Effector memory CD8-positive, alpha-beta T cell (primary cell): ENCODE results near the gene C1QL4.
A peak's percentile ranks its signal among the peaks of the same experiment; 100 is the strongest.
"Not testable (repeated sequence)": the region's sequence is repeated elsewhere in the genome, so short reads cannot be mapped to it uniquely, and the experiment has no call there.

Source experiments
- ATAC-seq: fragments of 150-1000 bp; cut with Tn5 transposase; replicated peaks from 2 replicates; pipeline ENCODE4 v1.10.0; 2021; ENCODE audit warnings: mild to moderate bottlenecking, moderate library complexity
- DNase-seq, 3 experiments: peaks; one replicate each; pipeline ENCODE4 v3.0.0; 2021
- H3K27ac Mint-ChIP-seq, 2 donors: one replicate each; pipeline ENCODE4 v1.8.0; 2022; ENCODE audit warnings: mild to moderate bottlenecking in 2 of 2, mixed read lengths in 2 of 2, moderate library complexity in 2 of 2
- H3K27me3 Mint-ChIP-seq, 2 donors: one replicate each; pipeline ENCODE4 v1.8.0; 2022; ENCODE audit warnings: mixed read lengths in 2 of 2
- H3K36me3 Mint-ChIP-seq: one replicate; pipeline ENCODE4 v1.8.0; 2022; ENCODE audit warnings: mild to moderate bottlenecking, moderate library complexity, mixed read lengths; ENCODE audit not compliant: insufficient read depth
- H3K4me1 Mint-ChIP-seq, 2 donors: one replicate each; pipeline ENCODE4 v1.8.0; 2022; ENCODE audit warnings: low read depth in 2 of 2, mixed read lengths in 2 of 2
- H3K4me3 Mint-ChIP-seq, 2 donors: one replicate each; pipeline ENCODE4 v1.8.0; 2022; ENCODE audit warnings: mild to moderate bottlenecking in 2 of 2, mixed read lengths in 2 of 2, moderate library complexity in 2 of 2
- H3K9me3 Mint-ChIP-seq, 2 donors: one replicate each; pipeline ENCODE4 v1.8.0; 2022; ENCODE audit warnings: mixed read lengths in 2 of 2

Gene C1QL4

DNA sequence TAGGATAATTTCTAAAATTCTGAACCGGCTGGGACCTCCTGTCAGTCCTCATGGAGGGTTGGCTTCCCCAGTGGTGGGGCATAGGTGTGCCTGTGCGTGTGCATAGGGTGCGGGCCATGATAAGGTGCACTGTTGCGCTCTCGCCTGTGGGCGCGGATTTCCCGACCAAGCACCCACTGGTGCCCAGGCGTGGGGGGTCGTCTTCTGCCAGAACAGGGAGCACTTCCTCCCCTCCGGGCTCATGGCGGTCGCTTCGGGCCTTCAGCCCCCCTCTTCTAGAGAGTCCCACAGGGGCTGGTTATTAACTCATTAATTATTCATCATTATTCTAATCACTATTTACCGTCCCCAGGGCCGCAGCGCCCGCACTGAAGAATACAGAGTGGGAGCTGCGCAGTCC lies 2.8 kb downstream of the C1QL4 start:
- DNase-seq (no peak), ATAC-seq (no peak)
- no peak overlapping the region for H3K27ac Mint-ChIP-seq
- peaks cover 8% of the 10 kb centered on the region for H3K36me3 Mint-ChIP-seq
- H3K9me3 Mint-ChIP-seq, result no peaks in the 10 kb centered on the region
- peaks cover 45 to 74% of the 10 kb centered on the region in 2 donors for H3K27me3 Mint-ChIP-seq
- H3K4me3 Mint-ChIP-seq, result no peak overlapping the region
- peaks cover 15 to 22% of the 10 kb centered on the region in 2 donors for H3K4me1 Mint-ChIP-seq

DNA sequence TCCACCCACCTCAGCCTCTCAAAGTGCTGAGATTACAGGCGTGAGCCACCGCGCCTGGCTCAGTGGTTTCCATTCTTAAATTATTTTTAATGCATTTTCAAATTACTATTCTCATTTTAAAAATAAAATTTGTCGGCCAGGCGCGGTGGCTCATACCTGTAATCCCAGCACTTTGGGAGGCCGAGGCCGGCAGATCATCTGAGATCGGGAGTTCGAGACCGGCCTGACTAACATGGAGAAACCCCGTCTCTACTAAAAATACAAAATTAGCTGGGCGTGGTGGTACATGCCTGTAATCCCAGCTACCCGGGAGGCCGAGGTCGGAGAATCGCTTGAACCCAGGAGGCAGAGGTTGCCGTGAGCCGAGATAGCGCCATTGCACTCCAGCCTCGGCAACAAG lies 3.2 kb downstream of the C1QL4 start:
- not testable (repeated sequence) for H3K9me3 Mint-ChIP-seq, ATAC-seq
- H3K27me3 Mint-ChIP-seq, result peaks cover 45 to 69% of the 10 kb centered on the region in 2 donors

DNA sequence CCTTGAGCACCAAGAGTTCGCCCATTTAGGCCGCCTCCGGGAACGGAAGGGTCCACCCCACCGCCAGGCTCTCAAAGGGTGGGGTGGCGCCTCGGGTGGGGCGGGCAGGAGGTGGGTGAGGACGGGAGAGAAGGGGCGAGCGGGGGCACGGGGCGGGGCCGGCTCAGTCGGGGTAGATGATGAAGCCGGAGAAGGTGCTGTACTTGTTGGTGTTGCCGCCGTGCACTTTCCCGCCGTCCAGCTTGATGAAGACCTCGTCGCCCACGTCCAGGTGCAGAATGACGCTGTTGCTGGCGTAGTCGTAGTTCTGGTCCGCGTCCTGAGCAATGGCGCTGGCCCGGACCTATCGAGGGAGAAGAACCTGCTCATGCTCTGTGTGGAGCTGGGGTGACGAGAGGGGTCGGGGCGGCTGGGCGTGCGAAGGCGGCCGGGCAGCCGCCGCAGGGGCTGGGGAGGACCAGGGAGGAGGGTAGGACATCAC lies 4.1 kb downstream of the C1QL4 start:
- Mint-ChIP-seq H3K27me3 (peaks cover 44 to 62% of the 10 kb centered on the region in 2 donors), H3K27ac (no peak overlapping the region), H3K4me1 (peaks cover 14 to 22% of the 10 kb centered on the region in 2 donors), H3K36me3 (peaks cover 8% of the 10 kb centered on the region), H3K9me3 (no peaks in the 10 kb centered on the region), H3K4me3 (peak overlapping the region; percentile 43 to 56)
- DNase-seq (no peak), ATAC-seq (no peak)

More for the DNA sequence above, 3.2 kb downstream of the C1QL4 start:
- DNase-seq, H3K4me3 Mint-ChIP-seq, H3K27ac Mint-ChIP-seq, H3K36me3 Mint-ChIP-seq: not testable (repeated sequence)
- H3K4me1 Mint-ChIP-seq, result peaks cover 15 to 22% of the 10 kb centered on the region in 2 donors

DNA sequence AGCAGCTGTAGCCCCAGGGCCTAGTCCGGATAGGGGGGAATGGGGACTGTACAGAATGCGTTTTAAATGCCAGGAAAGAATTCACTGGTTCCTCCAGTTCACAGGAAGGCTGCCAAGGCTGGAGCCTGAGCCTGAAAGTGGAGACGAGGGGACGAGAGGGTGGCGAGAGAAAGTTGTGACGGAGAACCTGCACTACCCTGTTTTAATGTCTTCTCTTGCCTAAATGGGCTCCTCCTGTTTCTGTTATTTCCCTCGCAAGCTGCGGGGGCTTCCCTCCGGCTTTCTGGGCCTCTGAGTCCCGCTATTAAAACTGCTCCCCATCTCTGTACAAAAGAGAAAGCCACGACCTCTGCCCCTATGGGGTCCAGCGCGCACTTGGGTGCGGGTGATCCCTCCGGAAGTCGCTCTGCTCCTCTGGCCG lies 4.5 kb downstream of the C1QL4 start:
- DNase-seq, result no peak
- peaks cover 11 to 18% of the 10 kb centered on the region in 2 donors for H3K4me1 Mint-ChIP-seq
- no peak overlapping the region for H3K27ac Mint-ChIP-seq
- no peak for ATAC-seq
- peaks cover 39 to 57% of the 10 kb centered on the region in 2 donors for H3K27me3 Mint-ChIP-seq
- no peak overlapping the region for H3K4me3 Mint-ChIP-seq
- H3K36me3 Mint-ChIP-seq, result peaks cover 11% of the 10 kb centered on the region
- H3K9me3 Mint-ChIP-seq, result no peaks in the 10 kb centered on the region

DNA sequence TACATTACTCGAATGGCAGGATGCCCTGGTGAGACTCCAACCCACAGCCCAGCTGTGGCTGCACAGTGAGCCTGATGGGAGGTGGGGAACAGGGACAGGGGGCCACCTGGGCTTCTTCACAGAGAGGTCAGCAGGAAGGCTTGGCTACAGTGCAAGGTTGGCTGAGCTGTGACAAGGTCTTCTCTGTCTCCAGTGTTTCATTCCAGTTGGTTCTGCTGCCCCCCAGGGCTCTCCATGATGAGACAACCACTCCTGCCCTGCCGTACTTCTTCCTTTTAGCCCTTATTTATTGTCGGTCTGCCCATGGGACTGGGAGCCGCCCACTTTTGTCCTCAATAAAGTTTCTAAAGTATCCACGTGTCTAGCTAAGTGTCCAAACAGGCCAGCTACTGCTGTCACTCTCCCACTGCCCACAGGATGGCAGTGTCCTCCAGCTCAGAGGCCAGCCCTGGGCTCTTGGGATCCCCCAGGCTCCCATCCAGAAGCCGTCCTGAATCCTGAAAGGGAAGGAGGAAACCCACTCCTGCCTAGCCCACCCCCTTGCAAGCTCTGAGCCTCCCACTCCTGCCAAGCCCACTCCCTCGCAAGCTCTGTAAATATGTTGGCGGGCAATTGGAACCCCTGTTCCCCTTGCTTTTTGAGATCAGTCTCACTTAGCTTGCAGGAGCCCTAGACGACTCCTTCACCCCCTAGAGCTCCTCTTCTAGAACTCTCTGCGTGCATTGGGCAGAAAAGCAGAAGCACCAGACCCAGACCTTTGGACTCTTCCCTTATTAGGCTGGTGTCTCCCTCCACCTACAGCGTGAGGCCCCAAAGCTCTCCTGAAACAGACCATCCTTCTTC lies 5.4 kb downstream of the C1QL4 start:
- Mint-ChIP-seq H3K4me1 (peaks cover 4 to 9% of the 10 kb centered on the region in 2 donors), H3K9me3 (no peaks in the 10 kb centered on the region), H3K4me3 (no peak overlapping the region), H3K27me3 (peaks cover 30 to 49% of the 10 kb centered on the region in 2 donors), H3K36me3 (peaks cover 11% of the 10 kb centered on the region), H3K27ac (no peak overlapping the region)
- peak; percentile 51 for ATAC-seq
- no peak for DNase-seq

DNA sequence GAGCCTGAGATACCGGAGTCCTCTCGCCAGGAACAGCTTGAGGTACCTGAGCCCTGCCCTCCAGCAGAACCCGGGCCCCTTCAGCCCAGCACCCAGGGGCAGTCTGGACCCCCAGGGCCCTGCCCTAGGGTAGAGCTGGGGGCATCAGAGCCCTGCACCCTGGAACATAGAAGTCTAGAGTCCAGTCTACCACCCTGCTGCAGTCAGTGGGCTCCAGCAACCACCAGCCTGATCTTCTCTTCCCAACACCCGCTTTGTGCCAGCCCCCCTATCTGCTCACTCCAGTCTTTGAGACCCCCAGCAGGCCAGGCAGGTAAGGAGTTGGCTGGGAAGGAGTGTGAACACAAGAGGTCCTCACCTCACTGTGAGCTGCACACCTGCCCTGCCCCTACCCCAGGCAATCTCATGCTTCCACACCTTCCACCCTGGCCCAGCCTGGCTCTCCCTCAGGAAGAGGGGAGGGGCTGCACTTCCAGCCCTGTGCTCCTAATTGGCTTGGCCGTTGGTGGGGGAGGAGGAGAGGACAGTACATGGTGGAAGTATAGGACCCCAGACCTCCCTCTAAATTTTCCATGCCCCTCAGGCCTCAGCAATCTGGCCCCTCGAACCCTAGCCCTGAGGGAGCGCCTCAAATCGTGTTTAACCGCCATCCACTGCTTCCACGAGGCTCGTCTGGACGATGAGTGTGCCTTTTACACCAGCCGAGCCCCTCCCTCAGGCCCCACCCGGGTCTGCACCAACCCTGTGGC lies 6.2 kb downstream of the C1QL4 start:
- ATAC-seq (no peak), DNase-seq (no peak)
- Mint-ChIP-seq H3K9me3 (no peaks in the 10 kb centered on the region), H3K27ac (peak overlapping the region in 1 of 2 donors; percentile 73), H3K27me3 (peaks cover 27 to 44% of the 10 kb centered on the region in 2 donors), H3K4me1 (peaks cover 2 to 8% of the 10 kb centered on the region in 2 donors), H3K36me3 (peaks cover 11% of the 10 kb centered on the region), H3K4me3 (no peak overlapping the region)

DNA sequence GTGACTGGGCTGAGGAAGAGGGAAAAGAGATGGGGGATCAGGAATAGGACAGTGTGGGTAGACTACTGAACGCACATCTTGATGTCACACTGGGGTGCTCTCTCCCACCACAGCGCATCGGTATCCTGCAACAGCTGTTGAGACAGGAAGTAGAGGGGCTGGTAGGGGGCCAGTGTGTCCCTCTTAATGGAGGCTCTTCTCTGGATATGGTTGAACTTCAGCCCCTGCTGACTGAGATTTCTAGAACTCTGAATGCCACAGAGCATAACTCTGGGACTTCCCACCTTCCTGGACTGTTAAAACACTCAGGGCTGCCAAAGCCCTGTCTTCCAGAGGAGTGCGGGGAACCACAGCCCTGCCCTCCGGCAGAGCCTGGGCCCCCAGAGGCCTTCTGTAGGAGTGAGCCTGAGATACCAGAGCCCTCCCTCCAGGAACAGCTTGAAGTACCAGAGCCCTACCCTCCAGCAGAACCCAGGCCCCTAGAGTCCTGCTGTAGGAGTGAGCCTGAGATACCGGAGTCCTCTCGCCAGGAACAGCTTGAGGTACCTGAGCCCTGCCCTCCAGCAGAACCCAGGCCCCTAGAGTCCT lies 6.9 kb downstream of the C1QL4 start:
- ATAC-seq, result no peak
- DNase-seq, result no peak
- peaks cover 2 to 8% of the 10 kb centered on the region in 2 donors for H3K4me1 Mint-ChIP-seq
- H3K36me3 Mint-ChIP-seq, result peaks cover 8% of the 10 kb centered on the region
- H3K9me3 Mint-ChIP-seq, result no peaks in the 10 kb centered on the region
- H3K4me3 Mint-ChIP-seq, result no peak overlapping the region
- no peak overlapping the region for H3K27ac Mint-ChIP-seq
- H3K27me3 Mint-ChIP-seq, result peaks cover 21 to 37% of the 10 kb centered on the region in 2 donors

DNA sequence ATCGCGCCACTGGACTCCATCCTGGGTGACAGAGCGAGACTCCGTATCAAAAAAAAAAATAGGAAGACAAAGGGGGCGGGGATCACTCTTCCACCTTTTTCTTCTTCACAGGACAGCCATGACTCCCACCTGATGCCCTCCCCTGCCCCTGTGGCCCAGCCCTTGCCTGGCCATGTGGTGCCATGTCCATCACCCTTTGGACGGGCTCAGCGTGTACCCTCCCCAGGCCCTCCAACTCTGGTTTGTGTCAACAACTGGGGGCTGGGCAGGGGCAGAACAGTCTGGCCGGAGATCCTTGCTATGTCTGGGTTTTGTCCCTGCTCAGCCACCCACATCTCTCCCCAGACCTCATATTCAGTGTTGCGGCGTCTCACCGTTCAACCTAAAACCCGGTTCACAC lies 8.2 kb downstream of the C1QL4 start:
- Mint-ChIP-seq H3K27ac (no peak overlapping the region), H3K4me1 (peaks cover 2 to 8% of the 10 kb centered on the region in 2 donors)

DNA sequence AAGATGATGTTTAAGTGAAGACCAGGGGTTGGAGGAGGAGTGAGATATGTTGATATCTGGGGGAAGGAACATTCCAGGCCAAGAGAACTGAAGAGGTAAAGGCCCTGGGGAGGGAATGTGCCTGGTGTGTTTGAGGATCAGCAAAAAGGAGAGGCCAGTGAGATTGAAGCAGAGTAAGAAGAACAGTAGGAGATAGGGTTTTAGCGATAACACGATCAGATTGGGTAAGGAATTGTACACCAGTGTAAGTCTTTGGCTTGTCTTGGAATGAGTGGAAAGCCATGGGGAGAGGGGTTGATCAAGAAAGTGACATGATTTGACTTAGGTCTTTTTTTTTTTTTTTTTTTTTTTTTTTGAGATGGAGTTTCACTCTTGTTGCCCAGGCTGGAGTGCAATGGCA lies 9.1 kb downstream of the C1QL4 start:
- Mint-ChIP-seq H3K36me3 (peaks cover 10% of the 10 kb centered on the region), H3K27me3 (peaks cover 5 to 20% of the 10 kb centered on the region in 2 donors), H3K27ac (no peak overlapping the region), H3K4me1 (peaks cover 6 to 9% of the 10 kb centered on the region in 2 donors), H3K9me3 (no peaks in the 10 kb centered on the region), H3K4me3 (no peak overlapping the region)
- DNase-seq (no peak), ATAC-seq (no peak)

More for the DNA sequence above, 8.2 kb downstream of the C1QL4 start:
- peaks cover 6% of the 10 kb centered on the region for H3K36me3 Mint-ChIP-seq
- ATAC-seq (no peak), DNase-seq (no peak)
- H3K9me3 Mint-ChIP-seq, result no peaks in the 10 kb centered on the region
- peaks cover 10 to 26% of the 10 kb centered on the region in 2 donors for H3K27me3 Mint-ChIP-seq
- H3K4me3 Mint-ChIP-seq, result no peak overlapping the region

DNA sequence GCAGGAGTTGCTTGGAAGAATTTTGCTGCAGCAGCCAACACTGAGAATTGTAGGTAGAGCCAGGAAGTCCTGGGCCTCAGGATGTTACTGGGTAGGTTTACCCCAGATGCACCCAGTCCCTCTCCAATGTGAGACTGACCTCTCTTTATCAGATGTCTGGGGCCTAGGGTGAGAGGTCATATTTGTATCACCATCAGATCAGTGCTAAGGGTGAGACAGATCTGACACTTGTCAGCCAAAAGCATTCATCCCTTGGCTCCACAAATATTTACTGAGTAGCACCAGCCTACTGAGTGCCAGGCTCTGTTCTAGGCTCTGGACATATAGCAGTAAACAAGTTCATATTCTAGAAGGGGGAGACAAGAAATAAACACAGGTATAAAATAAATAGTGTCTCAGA lies 9.6 kb downstream of the C1QL4 start:
- no peak overlapping the region for H3K27ac Mint-ChIP-seq

DNA sequence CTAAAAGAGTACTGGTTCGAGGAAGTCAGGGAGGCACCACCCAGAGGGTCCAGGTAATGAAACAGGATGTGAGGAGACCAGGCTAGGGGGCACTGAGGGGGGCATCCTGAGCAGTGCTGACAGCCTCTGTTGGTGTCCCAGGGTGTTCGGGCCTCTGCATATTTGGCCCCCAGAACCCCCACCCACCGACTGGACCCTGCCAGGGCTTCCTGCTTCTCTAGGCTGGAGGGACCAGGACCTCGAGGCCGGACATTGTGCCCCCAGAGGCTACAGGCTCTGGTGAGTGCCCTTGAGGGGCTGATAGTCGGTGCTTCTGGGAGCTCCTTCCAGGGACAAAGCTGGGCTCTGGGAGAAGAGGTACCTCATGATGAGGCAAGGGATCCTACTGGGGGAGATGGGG lies 11.4 kb downstream of the C1QL4 start:
- ATAC-seq, result no peak
- H3K36me3 Mint-ChIP-seq, result peaks cover 13% of the 10 kb centered on the region
- H3K9me3 Mint-ChIP-seq, result no peaks in the 10 kb centered on the region
- peak overlapping the region in 1 of 2 donors; percentile 13 for H3K27ac Mint-ChIP-seq
- H3K4me3 Mint-ChIP-seq, result no peak overlapping the region
- peaks cover 11 to 12% of the 10 kb centered on the region in 2 donors for H3K4me1 Mint-ChIP-seq
- H3K27me3 Mint-ChIP-seq, result no peaks in the 10 kb centered on the region
- DNase-seq, result no peak

More for the DNA sequence above, 9.6 kb downstream of the C1QL4 start:
- no peak for ATAC-seq
- Mint-ChIP-seq H3K27me3 (peaks cover 0 to 15% of the 10 kb centered on the region in 2 donors), H3K4me3 (no peak overlapping the region), H3K4me1 (peaks cover 6 to 7% of the 10 kb centered on the region in 2 donors), H3K9me3 (no peaks in the 10 kb centered on the region), H3K36me3 (peaks cover 14% of the 10 kb centered on the region)
- DNase-seq, result no peak

DNA sequence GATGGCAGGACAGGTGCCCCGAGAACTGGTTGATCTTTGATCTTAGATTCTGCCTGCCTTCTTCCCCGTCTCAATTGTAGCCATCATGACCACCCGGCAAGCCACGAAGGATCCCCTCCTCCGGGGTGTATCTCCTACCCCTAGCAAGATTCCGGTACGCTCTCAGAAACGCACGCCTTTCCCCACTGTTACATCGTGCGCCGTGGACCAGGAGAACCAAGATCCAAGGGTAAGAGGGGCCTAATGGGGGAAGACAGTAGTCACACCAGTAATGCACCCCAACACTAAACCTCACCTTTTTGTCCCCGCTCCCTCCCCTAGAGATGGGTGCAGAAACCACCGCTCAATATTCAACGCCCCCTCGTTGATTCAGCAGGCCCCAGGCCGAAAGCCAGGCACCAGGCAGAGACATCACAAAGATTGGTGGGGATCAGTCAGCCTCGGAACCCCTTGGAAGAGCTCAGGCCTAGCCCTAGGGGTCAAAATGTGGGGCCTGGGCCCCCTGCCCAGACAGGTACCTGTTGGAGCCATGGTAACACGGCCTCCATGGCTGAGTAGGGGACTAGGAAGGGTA lies 13.4 kb downstream of the C1QL4 start:
- peak overlapping the region in 1 of 2 donors; percentile 55 for H3K27ac Mint-ChIP-seq
- ATAC-seq (no peak), DNase-seq (no peak)
- no peaks in the 10 kb centered on the region for H3K9me3 Mint-ChIP-seq
- peaks cover 13% of the 10 kb centered on the region for H3K36me3 Mint-ChIP-seq
- H3K4me3 Mint-ChIP-seq, result peak overlapping the region; percentile 87 to 92
- no peaks in the 10 kb centered on the region for H3K27me3 Mint-ChIP-seq
- peaks cover 11 to 12% of the 10 kb centered on the region in 2 donors for H3K4me1 Mint-ChIP-seq
